ENCODE data around the gene TLR8.

Gene TLR8

GRCh38 chrX:12906046-12906761 lies at the start of gene TLR8:
Gene TLR8 (plus strand): TSS chrX:12906620. CDS start chrX:12906707, 87 bp downstream.
- no peak for DNase-seq (ENCODE audit: low read depth)

- DNase-seq (ENCODE audit: low read depth), result no peak
These were observed 41.1 kb upstream of the TLR8 start for GRCh38 chrX:12865359-12865758.

- no peak for DNase-seq (ENCODE audit: low read depth)
These were observed 39.7 kb upstream of the TLR8 start, which contains the start of gene TLR7 for GRCh38 chrX:12866451-12867377. Gene TLR7 (plus strand): TSS chrX:12867072. CDS start chrX:12867579, 507 bp downstream.

GRCh38 chrX:12867685-12868084 lies 38.7 kb upstream of the TLR8 start:
- no peak for DNase-seq (ENCODE audit: low read depth)

- DNase-seq (ENCODE audit: low read depth), result no peak
These were observed 37.7 kb upstream of the TLR8 start for GRCh38 chrX:12868747-12869146.

GRCh38 chrX:12871257-12871656 lies 35.2 kb upstream of the TLR8 start:
- no peak for DNase-seq (ENCODE audit: low read depth)

GRCh38 chrX:12872741-12873140 lies 33.7 kb upstream of the TLR8 start:
- no peak for DNase-seq (ENCODE audit: low read depth)

GRCh38 chrX:12874581-12874980 lies 31.8 kb upstream of the TLR8 start:
- no peak for DNase-seq (ENCODE audit: low read depth)

- DNase-seq (ENCODE audit: low read depth), result no peak
These were observed 29.0 kb upstream of the TLR8 start for GRCh38 chrX:12877386-12877785.

- no peak for DNase-seq (ENCODE audit: low read depth)
These were observed 27.9 kb upstream of the TLR8 start for GRCh38 chrX:12878536-12878935.

GRCh38 chrX:12881914-12882313 lies 24.5 kb upstream of the TLR8 start:
- DNase-seq (ENCODE audit: low read depth), result no peak

GRCh38 chrX:12885508-12885907 lies 20.9 kb upstream of the TLR8 start:
- no peak for DNase-seq (ENCODE audit: low read depth)

GRCh38 chrX:12886545-12886944 lies 19.9 kb upstream of the TLR8 start:
- no peak for DNase-seq (ENCODE audit: low read depth)

- no peak for DNase-seq (ENCODE audit: low read depth)
These were observed 19.3 kb upstream of the TLR8 start for GRCh38 chrX:12887141-12887540.

GRCh38 chrX:12887767-12888166 lies 18.7 kb upstream of the TLR8 start:
- no peak for DNase-seq (ENCODE audit: low read depth)

GRCh38 chrX:12890467-12890866 lies 16.0 kb upstream of the TLR8 start:
- DNase-seq (ENCODE audit: low read depth), result no peak

- DNase-seq (ENCODE audit: low read depth), result no peak
These were observed 15.2 kb upstream of the TLR8 start for GRCh38 chrX:12891171-12891570.

GRCh38 chrX:12891915-12892506 lies 14.4 kb upstream of the TLR8 start:
- DNase-seq (ENCODE audit: low read depth), result no peak

GRCh38 chrX:12892716-12893115 lies 13.7 kb upstream of the TLR8 start:
- DNase-seq (ENCODE audit: low read depth), result no peak

GRCh38 chrX:12894074-12895030 lies 12.1 kb upstream of the TLR8 start:
- no peak for DNase-seq (ENCODE audit: low read depth)

- peak; percentile 2 for DNase-seq (ENCODE audit: low read depth)
These were observed 10.6 kb upstream of the TLR8 start for GRCh38 chrX:12895866-12896265.

- DNase-seq (ENCODE audit: low read depth), result no peak
These were observed 9.5 kb upstream of the TLR8 start for GRCh38 chrX:12896935-12897334.

Data from HS-5 (cell line).